Neural cell (in vitro differentiated cells): ENCODE results near the gene PTHLH.

ENCODE experiments used
- CTCF ChIP-seq: fragments of 450-650 bp; IDR thresholded peaks from 2 replicates; pipeline ENCODE4 v1.5.1; 2014; ENCODE audit warnings: antibody characterized with exemption, mild to moderate bottlenecking, moderate library complexity; ENCODE audit not compliant: poor library complexity, severe bottlenecking
- EP300 ChIP-seq: fragments of 450-650 bp; conservative IDR thresholded peaks from 2 replicates; pipeline ENCODE4 v1.6.1; 2014; ENCODE audit warnings: antibody characterized with exemption, mild to moderate bottlenecking, moderate library complexity; ENCODE audit not compliant: poor library complexity, severe bottlenecking
- EZH2 ChIP-seq: fragments of 200-600, 300-800 bp; shearing (Covaris generic), sonication (generic); IDR thresholded peaks from 2 replicates; pipeline ENCODE4 v1.6.1; 2014; ENCODE audit warnings: antibody characterized with exemption, low read length, borderline replicate concordance, mild to moderate bottlenecking; ENCODE audit not compliant: insufficient read depth, poor library complexity, severe bottlenecking
- MXI1 ChIP-seq: fragments of 450-650 bp; conservative IDR thresholded peaks from 2 replicates; pipeline ENCODE4 v1.6.1; 2014; ENCODE audit warnings: antibody characterized with exemption, mild to moderate bottlenecking; ENCODE audit not compliant: poor library complexity, severe bottlenecking
- POLR2AphosphoS5 ChIP-seq: IDR thresholded peaks from 2 replicates; pipeline ENCODE4 v1.6.1; 2012
- RAD21 ChIP-seq: fragments of 450-650 bp; conservative IDR thresholded peaks from 2 replicates; pipeline ENCODE4 v1.6.1; 2014; ENCODE audit warnings: antibody characterized with exemption, mild to moderate bottlenecking, moderate library complexity

- no peak for TF ChIP-seq POLR2AphosphoS5
- TF ChIP-seq CTCF: no peak
- TF ChIP-seq MXI1: no peak
- no peak for TF ChIP-seq EP300
- no peak for TF ChIP-seq EZH2
- TF ChIP-seq RAD21: no peak
These were observed 42.6 kb upstream of the PTHLH start for GRCh38 chr12:28015165-28015564.
